ENCODE data around the gene CBL.

- TF ChIP-seq POLR2A (IDR thresholded peaks at IDR 0.05; ENCODE audit: extremely low read depth, insufficient read length) (no peak), CTCF (IDR thresholded peaks at IDR 0.05; ENCODE audit: low read depth, low read length) (no peak), MYC (IDR thresholded peaks at IDR 0.05; ENCODE audit: low read depth, low read length) (no peak)
Measured at GRCh38 chr11:119172513-119172912, 33.6 kb upstream of the CBL start.
